Epithelial cell of proximal tubule (primary cell): ENCODE results near the gene TMC3. TPM values are rescaled to one million over a fixed set of nuclear protein-coding genes. Genes with fewer than 3 reads are reported as not detected.
"Not testable (repeated sequence)": the region's sequence is repeated elsewhere in the genome, so short reads cannot be mapped to it uniquely, and the experiment has no call there.

Experiments
- DNase-seq: peaks from one replicate; pipeline ENCODE4 v3.0.0-alpha.2; 2011; ENCODE audit warnings: low read depth
- H3K4me3 ChIP-seq: 2 replicates; pipeline ENCODE4 v1.5.1; 2011; ENCODE audit warnings: low read depth, mild to moderate bottlenecking, low read length
- total RNA-seq: library from RNA; depleted of rRNA; stranded (reverse); fragments of >200 nt; gene quantifications from 2 replicates; pipeline ENCODE4 v1.2.3, GENCODE V29; 2015
- TF ChIP-seq, protein P1 (sequence below): conservative IDR thresholded peaks from 2 replicates; pipeline ENCODE4 v1.5.1; 2012; ENCODE audit warnings: low read depth, mild to moderate bottlenecking, low read length

The TMC3 gene
- total RNA-seq, 1 donor from 2014 or later, result not detected

DNA sequence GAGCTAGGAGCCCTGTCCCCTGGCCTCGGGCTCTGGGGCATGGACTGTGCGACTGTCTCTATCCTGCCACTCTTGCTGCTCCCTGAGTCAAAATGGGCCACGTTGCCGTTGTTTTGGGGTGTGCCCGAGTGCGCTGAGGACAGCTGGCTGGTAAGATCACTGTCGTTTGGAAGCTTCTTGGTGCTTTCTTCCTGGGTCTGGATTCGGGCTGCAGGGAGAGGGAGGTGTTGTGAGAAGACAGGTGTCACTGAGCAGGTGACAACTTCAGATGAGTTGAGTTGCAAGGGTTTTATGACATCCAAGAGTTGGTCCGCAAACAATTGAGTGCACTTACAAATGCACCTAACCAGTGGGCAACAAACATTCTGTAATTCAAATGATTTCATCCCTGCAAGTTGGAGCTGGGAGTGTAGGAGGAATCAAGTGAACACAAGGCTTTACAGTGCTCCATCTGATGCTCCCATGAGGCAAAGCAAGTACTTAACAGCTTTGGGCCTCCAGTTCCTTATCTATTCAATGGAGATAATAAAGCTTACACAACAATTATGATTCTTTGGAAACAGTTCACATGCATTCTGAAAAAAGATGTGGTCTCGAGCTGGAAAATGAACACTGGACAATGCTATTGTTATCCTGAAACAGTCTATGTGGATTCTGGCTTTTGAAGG is 39.1 kb downstream of the TMC3 start:
- TF ChIP-seq, protein P1, sequence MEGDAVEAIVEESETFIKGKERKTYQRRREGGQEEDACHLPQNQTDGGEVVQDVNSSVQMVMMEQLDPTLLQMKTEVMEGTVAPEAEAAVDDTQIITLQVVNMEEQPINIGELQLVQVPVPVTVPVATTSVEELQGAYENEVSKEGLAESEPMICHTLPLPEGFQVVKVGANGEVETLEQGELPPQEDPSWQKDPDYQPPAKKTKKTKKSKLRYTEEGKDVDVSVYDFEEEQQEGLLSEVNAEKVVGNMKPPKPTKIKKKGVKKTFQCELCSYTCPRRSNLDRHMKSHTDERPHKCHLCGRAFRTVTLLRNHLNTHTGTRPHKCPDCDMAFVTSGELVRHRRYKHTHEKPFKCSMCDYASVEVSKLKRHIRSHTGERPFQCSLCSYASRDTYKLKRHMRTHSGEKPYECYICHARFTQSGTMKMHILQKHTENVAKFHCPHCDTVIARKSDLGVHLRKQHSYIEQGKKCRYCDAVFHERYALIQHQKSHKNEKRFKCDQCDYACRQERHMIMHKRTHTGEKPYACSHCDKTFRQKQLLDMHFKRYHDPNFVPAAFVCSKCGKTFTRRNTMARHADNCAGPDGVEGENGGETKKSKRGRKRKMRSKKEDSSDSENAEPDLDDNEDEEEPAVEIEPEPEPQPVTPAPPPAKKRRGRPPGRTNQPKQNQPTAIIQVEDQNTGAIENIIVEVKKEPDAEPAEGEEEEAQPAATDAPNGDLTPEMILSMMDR, result no peak
- no peak for DNase-seq
- no peak overlapping the region for H3K4me3 ChIP-seq

DNA sequence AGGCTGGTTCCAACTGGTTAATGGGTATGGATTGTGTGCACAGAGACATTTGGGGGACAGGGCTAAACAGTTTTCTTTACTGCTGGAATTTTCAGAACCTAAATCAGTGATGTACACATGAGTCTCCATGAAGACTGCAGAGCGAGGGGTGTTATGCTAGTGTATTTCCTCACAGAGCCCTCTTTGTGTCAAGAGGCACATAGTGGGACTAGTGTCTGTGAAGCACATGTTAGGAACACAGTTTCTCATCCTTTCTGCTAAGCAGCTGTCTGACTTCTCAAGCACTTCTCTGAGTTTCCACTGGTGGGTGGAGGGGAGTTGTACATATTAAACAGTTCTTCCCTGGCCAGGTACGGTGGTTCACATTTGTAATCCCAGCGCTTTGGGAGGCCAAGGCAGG is 40.6 kb downstream of the TMC3 start:
- no peak overlapping the region for H3K4me3 ChIP-seq
- TF ChIP-seq, protein P1, result no peak
- no peak for DNase-seq

DNA sequence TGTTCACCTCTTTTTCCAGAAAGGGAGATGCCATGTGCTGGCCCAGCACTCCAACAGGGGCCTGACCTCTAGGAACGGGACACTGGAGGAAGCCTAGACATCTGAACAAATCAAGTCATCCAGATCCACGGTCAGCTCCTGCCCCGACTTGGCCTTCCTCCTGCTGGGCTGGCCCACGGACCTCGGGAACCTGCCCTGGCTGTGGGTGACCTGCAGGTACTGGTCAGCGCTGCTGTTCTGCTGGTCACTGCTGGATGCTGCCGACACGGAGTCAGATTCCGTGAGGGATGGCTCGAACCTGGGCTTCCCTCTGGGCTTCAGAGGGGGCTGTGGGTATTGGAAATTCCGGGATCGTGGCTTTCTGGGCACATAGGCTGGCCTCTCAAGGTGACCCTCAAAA is 41.7 kb downstream of the TMC3 start:
- TF ChIP-seq, protein P1, result no peak
- H3K4me3 ChIP-seq, result no peak overlapping the region
- DNase-seq, result no peak

DNA sequence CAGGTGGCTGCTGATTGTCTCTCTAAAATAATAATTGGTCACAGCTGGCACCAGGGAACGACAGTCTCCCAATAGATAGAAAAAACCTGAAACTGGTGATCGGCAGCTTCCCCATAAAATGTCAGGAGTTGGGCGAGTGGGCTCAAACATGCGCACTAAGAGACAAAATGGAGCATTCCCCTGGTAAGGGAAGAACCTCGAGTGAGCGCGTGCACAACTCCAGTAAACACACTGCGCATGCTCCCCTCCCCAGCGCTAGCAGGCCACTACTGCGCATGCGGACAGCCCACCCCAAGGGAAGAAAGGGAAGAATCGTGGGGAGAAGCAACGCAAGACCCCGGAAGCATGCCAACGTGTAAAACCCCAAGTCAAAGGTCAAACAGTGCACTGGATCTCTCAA is 42.4 kb downstream of the TMC3 start:
- no peak for DNase-seq
- H3K4me3 ChIP-seq, result no peak overlapping the region
- TF ChIP-seq, protein P1, result no peak

DNA sequence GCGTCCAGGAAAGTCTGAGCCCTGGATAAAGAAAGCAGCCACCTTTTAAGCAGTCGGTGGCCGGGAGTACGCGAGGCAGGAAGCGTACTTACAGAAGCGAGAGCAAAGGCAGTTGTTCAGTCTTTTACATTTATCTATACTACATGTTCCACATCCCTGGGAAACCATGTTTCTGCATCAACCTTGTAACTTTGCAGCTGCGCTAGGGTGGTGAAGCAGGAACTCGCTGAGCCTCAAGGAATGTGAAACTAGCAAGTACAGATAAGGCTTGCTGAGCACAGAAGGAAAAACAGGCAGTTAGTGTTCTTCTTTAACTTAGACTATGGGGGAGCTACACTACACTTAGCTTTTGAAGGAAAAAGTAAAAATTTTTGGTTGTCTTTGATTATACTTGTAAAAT is 42.9 kb downstream of the TMC3 start:
- not testable (repeated sequence) for DNase-seq, H3K4me3 ChIP-seq

DNA sequence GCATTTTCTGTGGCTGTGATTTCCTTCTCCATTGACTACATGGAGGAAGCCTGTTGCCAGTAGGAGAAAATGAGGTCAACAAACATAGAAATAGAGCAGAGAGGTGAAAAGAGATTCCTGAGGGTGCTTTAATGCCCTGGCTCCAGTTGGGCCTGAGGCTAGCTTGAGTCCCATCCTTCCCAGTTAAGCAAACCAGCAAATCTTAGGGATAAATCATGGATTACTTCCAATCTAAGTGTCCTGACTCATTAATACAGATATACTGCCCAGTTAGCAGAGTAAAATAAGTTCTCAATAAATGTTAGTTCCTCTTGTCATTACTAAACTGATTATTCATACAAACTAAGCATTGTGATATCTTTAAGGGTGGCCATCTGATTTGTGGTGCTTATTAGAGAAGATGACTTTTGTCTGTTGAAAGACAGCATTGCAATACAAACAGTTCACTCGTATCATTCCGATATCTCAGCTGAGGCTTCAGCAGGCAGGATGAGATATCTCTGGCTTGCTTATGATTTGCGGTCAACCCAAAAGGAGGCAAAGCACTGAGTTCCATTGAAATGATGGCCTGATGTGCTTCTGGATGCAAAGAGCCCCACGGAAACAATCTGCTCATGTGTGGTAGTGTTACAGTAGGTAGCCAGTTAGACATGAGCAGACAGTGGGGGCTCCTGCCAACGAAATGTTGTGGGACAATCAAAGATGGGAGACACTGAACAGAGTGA is 43.5 kb downstream of the TMC3 start:
- TF ChIP-seq, protein P1, result no peak
- H3K4me3 ChIP-seq, result no peak overlapping the region
- DNase-seq, result no peak

DNA sequence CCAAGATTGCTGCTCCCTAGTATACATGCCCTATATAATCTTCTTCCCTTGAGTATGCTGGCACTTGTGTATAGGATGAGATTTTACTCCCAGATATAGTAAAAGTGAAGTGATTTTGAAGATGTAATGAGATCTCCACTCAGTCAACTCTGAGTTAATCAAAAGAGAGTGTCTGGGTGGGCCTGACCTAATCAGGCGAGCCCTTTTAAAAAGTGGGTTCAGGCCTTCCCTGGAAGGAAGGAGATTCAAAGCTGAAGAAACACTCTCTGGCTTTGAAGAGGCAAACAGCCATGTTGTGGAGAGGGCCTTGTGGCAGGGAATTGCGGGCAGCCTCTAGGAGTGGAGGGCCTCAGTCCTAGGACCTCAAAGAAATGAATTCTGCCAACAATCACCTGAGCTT is 44.6 kb downstream of the TMC3 start:
- DNase-seq, result no peak
- TF ChIP-seq, protein P1, result no peak
- H3K4me3 ChIP-seq, result no peak overlapping the region
